GM12878 (cell line): ENCODE results near the gene PPP1R27. TPM values are rescaled to one million over a fixed set of nuclear protein-coding genes. Genes with fewer than 3 reads are reported as not detected.

Source experiments
- ATAC-seq: fragments of 200-7000 bp; cut with Tn5 transposase; 3 replicates; pipeline ENCODE4 v1.9.1; 2020; ENCODE audit warnings: mild to moderate bottlenecking, moderate library complexity
- BruUV-seq: library from RNA; stranded (reverse); fragments of 400-500 nt; replicated peaks from 2 replicates; lab custom pipeline; 2021; lab: Mats Ljungman, UMichigan
- CTCF ChIA-PET: fragments of 300-600 bp; sonication (Branson Sonifier 250); formaldehyde crosslinking; extraction: SDS; loops from one replicate; lab custom pipeline; 2021; ENCODE audit warnings: inconsistent platforms; lab: Yijun Ruan, JAX
- POLR2A ChIA-PET: fragments of 350-600 bp; formaldehyde crosslinking; extraction: SDS; loops from one replicate; lab custom pipeline; 2021; ENCODE audit warnings: inconsistent platforms; lab: Charles Lee
- RAD21 ChIA-PET: fragments of 300-600 bp; sonication (Branson Sonifier 250); formaldehyde crosslinking; loops from one replicate; lab custom pipeline; 2023; ENCODE audit warnings: antibody characterized with exemption; ENCODE audit not compliant: unreplicated experiment; lab: Charles Lee
- SMC1A ChIA-PET: fragments of 300-600 bp; sonication (Branson Sonifier 250); formaldehyde crosslinking; loops from one replicate; lab custom pipeline; 2023; ENCODE audit not compliant: unreplicated experiment, uncharacterized antibody; lab: Charles Lee
- DNase-seq: peaks from one replicate; pipeline ENCODE4 v3.0.0-alpha.2; 2011; ENCODE audit warnings: low read depth, low spot score
- FAIRE-seq: peaks from 3 replicates; lab custom pipeline; 2011; peaks lifted over from hg19 to GRCh38; lab: Jason Lieb, UNC
- H2AFZ ChIP-seq: 2 replicates; pipeline ENCODE4 v1.6.0; 2011; ENCODE audit warnings: low read depth, low read length, control low read depth; ENCODE audit not compliant: control insufficient read depth
- H3K27ac ChIP-seq: 2 replicates; pipeline ENCODE4 v1.5.1; 2011; ENCODE audit warnings: control low read depth; ENCODE audit not compliant: control insufficient read depth, insufficient read depth
- H3K27me3 ChIP-seq, 2 experiments: replicated peaks in 1 of 2; 2 replicates each; pipeline versions ENCODE4 v1.6.0 to v1.6.1; 2011; ENCODE audit warnings: low read length in 1 of 2; ENCODE audit not compliant: control insufficient read depth in 2 of 2, insufficient read depth in 2 of 2
- H3K36me3 ChIP-seq, 2 experiments: 2 replicates each; pipeline ENCODE4 v1.5.1; 2011; ENCODE audit warnings: low read length in 1 of 2; ENCODE audit not compliant: control insufficient read depth in 2 of 2, insufficient read depth in 2 of 2
- H3K4me1 ChIP-seq: 2 replicates; pipeline ENCODE4 v1.6.1; 2011; ENCODE audit warnings: mild to moderate bottlenecking, low read length, moderate library complexity, mixed read lengths; ENCODE audit not compliant: control insufficient read depth, insufficient read depth
- H3K4me2 ChIP-seq: 2 replicates; pipeline ENCODE4 v1.6.0; 2011; ENCODE audit warnings: control low read depth; ENCODE audit not compliant: control insufficient read depth, insufficient read depth
- H3K4me3 ChIP-seq: fragments of 200-600 bp; sonication (generic); 2 replicates; pipeline ENCODE4 v1.5.1; 2016
- H3K79me2 ChIP-seq: 2 replicates; pipeline ENCODE4 v1.6.0; 2011; ENCODE audit warnings: low read length; ENCODE audit not compliant: control insufficient read depth, insufficient read depth
- H3K9ac ChIP-seq: 2 replicates; pipeline ENCODE4 v1.8.0; 2011; ENCODE audit warnings: low read length, control low read depth, mixed read lengths; ENCODE audit not compliant: control insufficient read depth, insufficient read depth
- H3K9me3 ChIP-seq: replicated peaks from 3 replicates; pipeline ENCODE4 v1.5.1; 2011; ENCODE audit warnings: mild to moderate bottlenecking, low read length; ENCODE audit not compliant: control insufficient read depth, insufficient read depth
- H4K20me1 ChIP-seq: 2 replicates; pipeline ENCODE4 v1.6.0; 2011; ENCODE audit not compliant: control insufficient read depth, insufficient read depth
- CBX3 ChIP-seq: fragments of 200-600 bp; sonication (generic); IDR thresholded peaks from 2 replicates; pipeline ENCODE4 v1.6.1; 2016; ENCODE audit warnings: low read depth, borderline replicate concordance
- CREM ChIP-seq: IDR thresholded peaks from 2 replicates; pipeline ENCODE4 v1.6.1; 2014; ENCODE audit warnings: antibody characterized with exemption, low read depth
- DPF2 ChIP-seq: fragments of 450-650 bp; IDR thresholded peaks from 2 replicates; pipeline ENCODE4 v1.6.1; 2017; ENCODE audit warnings: mild to moderate bottlenecking
- ELK1 ChIP-seq: IDR thresholded peaks from 2 replicates; pipeline ENCODE4 v1.6.1; 2012; ENCODE audit warnings: low read depth, low read length, improper control_type of control experiment
- GATAD2B ChIP-seq: fragments of 450-650 bp; conservative IDR thresholded peaks from 2 replicates; pipeline ENCODE4 v1.6.1; 2017; ENCODE audit warnings: low read depth, mild to moderate bottlenecking, moderate library complexity
- HSF1 ChIP-seq: fragments of 150-350 bp; IDR thresholded peaks from 2 replicates; pipeline ENCODE4 v1.6.1; 2014; ENCODE audit warnings: mild to moderate bottlenecking, low read depth, low read length
- RFX5 ChIP-seq: IDR thresholded peaks from 2 replicates; pipeline ENCODE4 v1.6.1; 2011; ENCODE audit warnings: low read depth, low read length, improper control_type of control experiment
- ZBED1 ChIP-seq: IDR thresholded peaks from 2 replicates; pipeline ENCODE4 v1.6.1; 2016; ENCODE audit warnings: borderline replicate concordance
- ZBTB4 ChIP-seq: fragments of 450-650 bp; formaldehyde crosslinking; IDR thresholded peaks from 2 replicates; pipeline ENCODE4 v1.4.0; 2022; ENCODE audit warnings: mild to moderate bottlenecking, moderate library complexity
- ZNF384 ChIP-seq: IDR thresholded peaks from 2 replicates; pipeline ENCODE4 v1.6.1; 2012; ENCODE audit warnings: low read depth, mild to moderate bottlenecking, low read length, improper control_type of control experiment, borderline replicate concordance
- ZNF687 ChIP-seq: fragments of 450-650 bp; IDR thresholded peaks from 2 replicates; pipeline ENCODE4 v1.6.1; 2017; ENCODE audit warnings: mild to moderate bottlenecking, moderate library complexity
- WGBS: methylation state at CpG from one replicate; pipeline ENCODE4 v1.1.6; 2016; ENCODE audit warnings: low lambda C conversion rate; ENCODE audit not compliant: insufficient replicate concordance, insufficient coverage; ENCODE audit errors: missing lambda C conversion rate; 5-methylcytosine and 5-hydroxymethylcytosine counted together
- in situ Hi-C: fragments of 300-500 bp; cut with MboI; formaldehyde crosslinking; loops from 9 replicates; pipeline ENCODE4 v1.14.3; 2018; ENCODE audit warnings: mixed read lengths
- intact Hi-C: fragments of 100-400 bp; cut with micrococcal nuclease; formaldehyde crosslinking; loops from one replicate; pipeline ENCODE4 v1.14.2; 2022; ENCODE audit not compliant: unreplicated experiment
- polyA plus RNA-seq, 11 experiments: library from polyadenylated mRNA; depleted of rRNA in 4 of 11; unstranded in 6 of 11; stranded (reverse) in 5 of 11; fragments of >200 nt; fragmentation: Nextera tagmentation in 4 of 11; fragmentation: Illumina TruSeq in 1 of 11; extraction: Ambion mirVana in 4 of 11; extraction: Trizol in 1 of 11; gene quantifications; 1 replicate in 1 of 11; 2 replicates in 10 of 11; pipeline versions ENCODE4 v1.2.1 to v1.2.3, GENCODE V29; 2011 to 2016; ENCODE audit warnings: inconsistent platforms in 2 of 11, missing spikeins in 2 of 11, low read depth in 1 of 11
- total RNA-seq, 4 experiments: library from RNA; depleted of rRNA in 3 of 4; stranded (reverse); fragments of >200 nt in 3 of 4; fragmentation: Illumina TruSeq in 1 of 4; extraction: Trizol in 1 of 4; gene quantifications; 2 replicates each; pipeline versions ENCODE4 v1.2.1 to v1.2.3, GENCODE V29; 2013 to 2021
- TF ChIP-seq, protein P1 (sequence below): fragments of 450-650 bp; IDR thresholded peaks from 2 replicates; pipeline ENCODE4 v1.6.1; 2016; ENCODE audit warnings: mild to moderate bottlenecking

PPP1R27 gene
- total and polyA plus RNA-seq, 10 of the 15 experiments (the other 5 are each of a cell fraction or from before 2014, with no cell fraction given), result 0.17 to 1.6 (median 0.49) TPM; not detected in 3

DNA sequence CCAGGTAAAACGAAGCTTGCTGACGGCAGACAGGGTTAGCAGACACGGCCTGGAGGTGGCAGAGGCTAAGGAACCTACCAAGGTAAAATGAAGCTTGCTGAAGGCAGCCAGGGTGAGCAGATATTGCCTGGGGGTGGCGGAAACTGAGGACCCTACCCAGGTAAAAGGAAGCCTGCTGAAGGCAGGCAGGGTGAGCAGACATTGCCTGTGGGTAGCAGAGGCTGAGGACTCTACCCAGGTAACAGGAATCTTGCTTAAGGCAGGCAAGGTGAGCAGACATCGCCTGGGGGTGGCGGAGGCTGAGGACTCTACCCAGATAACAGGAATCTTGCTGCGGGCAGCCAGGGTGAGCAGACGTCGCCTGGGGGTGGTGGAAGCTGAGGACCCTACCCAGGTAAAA is 33.5 kb downstream of the PPP1R27 start (continued):
- TF ChIP-seq ZBTB4 (CRISPR knock-in tag), result no peak

- FAIRE-seq (no peak), ATAC-seq (no peak; the same call in 1 of the 3 replicates), DNase-seq (no peak)
- POLR2A ChIA-PET, result no interaction called here
- Histone ChIP-seq H3K9ac (no peak overlapping the region), H4K20me1 (no peaks in the 10 kb centered on the region), H3K4me3 (no peak overlapping the region), H3K9me3 (no peaks in the 10 kb centered on the region; the same call in 2 of the 3 replicates), H3K27ac (no peak overlapping the region), H2AFZ (no peak overlapping the region), H3K4me2 (no peak overlapping the region), H3K79me2 (no peaks in the 10 kb centered on the region), H3K36me3 (no peaks in the 10 kb centered on the region), H3K27me3 (no peaks in the 10 kb centered on the region), H3K4me1 (no peaks in the 10 kb centered on the region)
- WGBS, result 25% methylated on average over 8 of the region's 8 CpGs
- BruUV-seq, result no TSS peak
- SMC1A ChIA-PET, result no interaction called here
- CTCF ChIA-PET, result no interaction called here
- in situ Hi-C loops, result no loop called here
- RAD21 ChIA-PET, result no interaction called here
- intact Hi-C loops, result no loop called here
- TF ChIP-seq CREM (no peak), GATAD2B (no peak), ELK1 (no peak), DPF2 (no peak), ZNF687 (no peak), RFX5 (no peak), ZNF384 (no peak), ZBED1 (no peak), HSF1 (no peak), CBX3 (no peak)
- TF ChIP-seq, protein P1, sequence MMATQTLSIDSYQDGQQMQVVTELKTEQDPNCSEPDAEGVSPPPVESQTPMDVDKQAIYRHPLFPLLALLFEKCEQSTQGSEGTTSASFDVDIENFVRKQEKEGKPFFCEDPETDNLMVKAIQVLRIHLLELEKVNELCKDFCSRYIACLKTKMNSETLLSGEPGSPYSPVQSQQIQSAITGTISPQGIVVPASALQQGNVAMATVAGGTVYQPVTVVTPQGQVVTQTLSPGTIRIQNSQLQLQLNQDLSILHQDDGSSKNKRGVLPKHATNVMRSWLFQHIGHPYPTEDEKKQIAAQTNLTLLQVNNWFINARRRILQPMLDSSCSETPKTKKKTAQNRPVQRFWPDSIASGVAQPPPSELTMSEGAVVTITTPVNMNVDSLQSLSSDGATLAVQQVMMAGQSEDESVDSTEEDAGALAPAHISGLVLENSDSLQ, result no peak
Measured at GRCh38 chr17:81794509-81794908, 40.3 kb downstream of the PPP1R27 start.
